M059J (cell line): ENCODE measurements around the gene EPHB1. TPM values are rescaled to one million over a fixed set of nuclear protein-coding genes. Genes with fewer than 3 reads are reported as not detected.

ENCODE experiments used
- DNase-seq: peaks from one replicate; pipeline ENCODE4 v3.0.0-alpha.2; 2012; ENCODE audit warnings: low read depth
- total RNA-seq: library from RNA; depleted of rRNA; stranded (reverse); fragments of >200 nt; shearing (Covaris generic); gene quantifications from 2 replicates; pipeline ENCODE4 v1.2.3, GENCODE V29; 2014; rRNA removed

Gene EPHB1
- 0.22 and 1.0 TPM in 2 replicates for total RNA-seq

- DNase-seq = peak; percentile 95
Measured at GRCh38 chr3:134794950-134795745, at the start of gene EPHB1. EPHB1 (plus strand) TSS chr3:134795260.

- DNase-seq = no peak
Measured at GRCh38 chr3:134748698-134749097, 46.4 kb upstream of the EPHB1 start.

- DNase-seq = no peak
Measured at GRCh38 chr3:134749174-134749573, 45.9 kb upstream of the EPHB1 start.

- no peak for DNase-seq
Measured at GRCh38 chr3:134749802-134750553, 45.1 kb upstream of the EPHB1 start.

GRCh38 chr3:134751831-134752230 lies 43.2 kb upstream of the EPHB1 start:
- peak; percentile 20 for DNase-seq

- no peak for DNase-seq
Measured at GRCh38 chr3:134752761-134753461, 42.1 kb upstream of the EPHB1 start.

- DNase-seq = no peak
Measured at GRCh38 chr3:134753999-134754742, 40.9 kb upstream of the EPHB1 start.

- DNase-seq = peak; percentile 46
Measured at GRCh38 chr3:134754768-134755559, 40.1 kb upstream of the EPHB1 start.

- no peak for DNase-seq
Measured at GRCh38 chr3:134755821-134756220, 39.2 kb upstream of the EPHB1 start.

GRCh38 chr3:134757549-134758069 lies 37.5 kb upstream of the EPHB1 start:
- DNase-seq = no peak

- DNase-seq = no peak
Measured at GRCh38 chr3:134761213-134761612, 33.8 kb upstream of the EPHB1 start.

- DNase-seq = no peak
Measured at GRCh38 chr3:134762016-134762415, 33.0 kb upstream of the EPHB1 start.

- DNase-seq = no peak
Measured at GRCh38 chr3:134765468-134765867, 29.6 kb upstream of the EPHB1 start.

- DNase-seq = no peak
Measured at GRCh38 chr3:134766290-134766689, 28.8 kb upstream of the EPHB1 start.

GRCh38 chr3:134768116-134768515 lies 26.9 kb upstream of the EPHB1 start:
- no peak for DNase-seq

GRCh38 chr3:134768837-134769236 lies 26.2 kb upstream of the EPHB1 start:
- DNase-seq = no peak

- DNase-seq = no peak
Measured at GRCh38 chr3:134769287-134769868, 25.7 kb upstream of the EPHB1 start.

- DNase-seq = no peak
Measured at GRCh38 chr3:134772011-134772410, 23.0 kb upstream of the EPHB1 start.

GRCh38 chr3:134772591-134772990 lies 22.5 kb upstream of the EPHB1 start:
- no peak for DNase-seq

GRCh38 chr3:134775831-134776230 lies 19.2 kb upstream of the EPHB1 start:
- no peak for DNase-seq
